GM18505 (cell line): ENCODE results near the gene PDE4D.

Experiments
- ATAC-seq: cut with Tn5 transposase; IDR thresholded peaks from one replicate; pipeline ENCODE4 v1.9.1; 2021; ENCODE audit not compliant: unreplicated experiment
- POLR2A ChIP-seq: IDR thresholded peaks from 4 replicates; pipeline ENCODE4 v1.6.1; 2011; ENCODE audit warnings: borderline replicate concordance; ENCODE audit not compliant: insufficient read depth, insufficient read length; ENCODE audit errors: extremely low read depth

Gene PDE4D

GRCh38 chr5:58927181-58927580 lies 966.3 kb downstream of the PDE4D start:
- no peak for ATAC-seq
- no peak for TF ChIP-seq POLR2A

GRCh38 chr5:58926541-58926935 lies 967.0 kb downstream of the PDE4D start:
- no peak for ATAC-seq
- no peak for TF ChIP-seq POLR2A

GRCh38 chr5:58925627-58926540 lies 967.6 kb downstream of the PDE4D start:
- TF ChIP-seq POLR2A, result no peak
- ATAC-seq, result no peak

- ATAC-seq, result no peak
- TF ChIP-seq POLR2A, result no peak
These were observed 969.2 kb downstream of the PDE4D start for GRCh38 chr5:58924306-58924705.

- ATAC-seq, result no peak
- TF ChIP-seq POLR2A, result no peak
These were observed 970.2 kb downstream of the PDE4D start for GRCh38 chr5:58923355-58923754.

GRCh38 chr5:58922461-58923171 lies 970.9 kb downstream of the PDE4D start:
- TF ChIP-seq POLR2A, result no peak
- ATAC-seq, result no peak

GRCh38 chr5:58921159-58921558 lies 972.4 kb downstream of the PDE4D start:
- ATAC-seq, result no peak
- no peak for TF ChIP-seq POLR2A

GRCh38 chr5:58919833-58920232 lies 973.7 kb downstream of the PDE4D start:
- no peak for ATAC-seq

More at GRCh38 chr5:58919833-58920232, 973.7 kb downstream of the PDE4D start:
- no peak for TF ChIP-seq POLR2A
